GM19328 (cell line): ENCODE data around the gene ADAMTS12.

Experiments used
- ATAC-seq: cut with Tn5 transposase; IDR thresholded peaks from one replicate; pipeline ENCODE4 v1.9.1; 2021; ENCODE audit warnings: mild to moderate bottlenecking, moderate library complexity; ENCODE audit not compliant: unreplicated experiment

Gene ADAMTS12

DNA sequence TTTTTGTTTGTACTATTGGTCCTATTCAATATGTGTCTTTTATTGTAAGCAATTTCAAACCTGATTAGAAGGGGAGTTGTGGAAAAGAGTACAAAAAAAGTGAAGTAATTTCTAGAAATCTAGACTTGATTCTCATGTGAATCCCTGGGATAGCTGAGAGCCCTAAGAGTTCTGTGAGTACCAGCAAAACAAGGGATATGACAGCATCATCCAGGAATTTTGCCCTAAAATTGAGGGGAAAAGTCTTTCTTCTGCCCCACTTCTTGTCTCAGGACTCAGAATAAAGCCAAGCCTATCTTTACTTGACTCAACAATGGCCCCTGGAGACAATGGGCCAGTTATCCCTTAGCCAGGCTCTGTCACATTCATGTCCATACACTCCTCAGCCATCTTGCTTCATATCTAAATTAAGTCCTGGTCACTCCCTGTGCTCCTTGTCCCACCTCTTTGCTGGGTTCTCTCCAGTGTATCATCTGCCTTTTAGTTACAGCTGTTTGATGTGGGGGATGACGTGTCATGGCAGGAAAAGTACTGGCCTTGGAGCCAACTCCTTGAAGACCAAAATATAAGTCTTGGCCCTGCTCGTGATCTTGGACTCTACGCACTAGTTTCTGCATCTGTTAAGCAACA, 81.2 kb downstream of the ADAMTS12 start:
- ATAC-seq: no peak

DNA sequence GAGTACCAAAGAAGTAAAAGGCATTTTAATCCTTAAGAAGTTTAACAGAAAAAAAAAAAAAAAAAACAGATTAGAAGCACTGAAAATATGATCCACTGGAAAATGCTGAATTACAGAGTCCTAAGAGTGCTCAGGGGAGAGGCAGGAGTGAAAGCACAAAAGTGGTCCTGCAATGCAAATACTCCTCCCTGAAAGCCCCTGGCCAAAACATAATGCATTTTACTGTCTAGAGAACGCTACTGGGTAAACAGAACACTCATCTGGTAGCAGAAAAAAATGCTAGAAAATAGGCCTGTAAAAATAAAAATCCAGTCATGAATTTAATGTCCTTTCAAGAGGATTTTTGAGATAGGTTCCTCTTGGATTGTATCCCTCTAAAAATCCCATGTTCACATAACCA, 81.9 kb downstream of the ADAMTS12 start:
- ATAC-seq: no peak

DNA sequence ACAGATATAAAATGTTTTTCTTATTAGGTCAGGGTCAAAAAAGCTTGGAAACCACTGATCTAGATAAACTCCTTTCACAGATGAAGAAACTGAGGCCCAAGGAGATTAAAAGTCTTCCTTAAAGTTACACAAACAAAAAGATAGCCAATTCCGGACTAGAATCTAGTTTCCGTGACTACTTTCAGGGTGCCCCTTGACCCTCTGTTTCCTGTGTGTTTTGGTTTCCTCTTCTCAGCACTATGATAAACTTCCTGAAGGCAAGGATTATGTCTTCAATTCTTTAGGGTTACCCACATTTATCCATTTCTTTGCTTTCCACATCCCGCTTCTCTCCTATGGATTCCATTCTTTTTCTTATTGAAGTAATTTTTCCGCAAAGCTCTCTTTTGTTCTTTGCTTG, 83.1 kb downstream of the ADAMTS12 start:
- ATAC-seq: no peak

- no peak for ATAC-seq
Measured at GRCh38 chr5:33807771-33808170, 84.0 kb downstream of the ADAMTS12 start.

DNA sequence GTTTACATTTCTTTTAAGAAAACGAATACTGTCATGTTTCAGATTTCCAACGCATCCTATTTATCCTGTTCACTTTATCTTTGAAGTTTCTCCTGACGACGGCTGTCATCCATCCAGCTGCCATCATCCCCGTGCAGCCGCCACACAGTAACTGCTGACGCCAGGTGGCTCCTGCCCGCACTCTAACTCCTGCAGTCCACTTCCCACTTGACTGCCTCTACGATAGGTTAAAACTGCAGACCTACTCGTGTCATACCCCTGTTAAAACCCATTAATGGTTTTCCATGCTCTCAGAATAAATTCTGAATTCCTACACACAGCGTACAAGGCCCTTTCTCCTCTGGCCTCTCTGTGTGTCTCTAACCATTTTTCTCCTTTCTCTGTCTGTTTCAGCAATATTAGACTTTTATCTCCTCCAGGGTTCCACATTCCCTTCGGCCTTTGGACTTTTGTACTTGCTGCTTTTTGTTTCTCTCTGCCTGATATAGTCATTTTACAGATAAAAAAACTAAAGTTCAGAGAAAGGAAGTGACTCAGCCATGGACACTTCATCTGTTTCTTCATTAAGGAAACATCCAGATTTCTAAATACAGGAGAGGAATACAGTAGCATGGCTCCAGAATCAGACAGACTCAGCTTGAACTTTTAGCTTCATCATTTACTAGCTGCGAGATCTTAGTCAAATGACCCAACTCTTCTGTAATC, 84.9 kb downstream of the ADAMTS12 start:
- ATAC-seq: no peak

DNA sequence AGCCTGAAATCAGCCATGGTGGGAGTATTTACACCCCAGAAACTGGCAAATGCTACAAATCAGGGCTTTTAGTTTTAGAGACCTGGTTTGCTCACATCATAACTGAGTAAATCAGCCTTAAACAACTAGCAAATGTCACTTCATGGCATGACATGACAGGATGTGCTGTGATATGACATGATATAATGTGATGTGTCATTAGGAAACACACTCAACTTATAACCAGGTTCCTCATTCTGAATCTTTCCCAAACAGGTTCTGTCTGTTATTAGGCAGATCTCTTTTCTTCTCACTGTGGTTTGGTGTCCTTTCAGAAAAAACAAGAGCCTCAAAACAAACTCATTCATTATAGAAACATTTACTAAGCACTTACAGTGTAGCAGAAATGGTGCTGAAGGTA, 90.5 kb downstream of the ADAMTS12 start:
- no peak for ATAC-seq

DNA sequence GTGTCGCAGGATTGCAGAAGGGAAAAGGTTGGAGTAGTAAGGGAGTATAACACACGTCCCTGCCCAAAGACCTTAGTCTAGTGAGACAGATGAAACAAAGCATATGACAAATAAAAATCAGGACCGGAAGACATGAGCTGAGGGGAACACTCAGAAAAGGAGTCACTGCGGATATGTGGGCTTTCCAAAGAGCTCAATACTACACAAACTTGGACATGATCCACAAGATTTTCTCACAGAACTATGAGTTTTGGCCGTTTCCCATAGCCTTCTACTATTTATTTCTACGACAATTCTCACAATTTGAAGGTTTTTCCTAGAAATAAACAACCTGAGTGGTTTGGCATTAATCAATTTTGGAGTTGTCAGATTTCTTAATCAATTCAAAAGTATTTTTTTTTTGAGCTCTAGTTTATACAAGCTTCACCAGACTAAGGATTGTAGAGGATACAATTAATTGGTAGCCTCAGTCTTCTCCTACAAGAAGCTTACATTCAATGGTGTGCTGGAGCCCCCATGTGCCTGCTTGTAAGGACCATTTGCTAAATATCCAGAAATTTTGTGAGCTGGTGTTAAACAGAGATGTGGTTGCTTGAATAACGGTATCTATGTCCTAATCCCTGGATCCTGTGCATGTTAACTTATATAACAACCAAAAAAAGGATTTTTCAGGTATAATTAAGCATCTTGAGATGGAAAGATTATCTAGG, 91.4 kb downstream of the ADAMTS12 start:
- no peak for ATAC-seq

DNA sequence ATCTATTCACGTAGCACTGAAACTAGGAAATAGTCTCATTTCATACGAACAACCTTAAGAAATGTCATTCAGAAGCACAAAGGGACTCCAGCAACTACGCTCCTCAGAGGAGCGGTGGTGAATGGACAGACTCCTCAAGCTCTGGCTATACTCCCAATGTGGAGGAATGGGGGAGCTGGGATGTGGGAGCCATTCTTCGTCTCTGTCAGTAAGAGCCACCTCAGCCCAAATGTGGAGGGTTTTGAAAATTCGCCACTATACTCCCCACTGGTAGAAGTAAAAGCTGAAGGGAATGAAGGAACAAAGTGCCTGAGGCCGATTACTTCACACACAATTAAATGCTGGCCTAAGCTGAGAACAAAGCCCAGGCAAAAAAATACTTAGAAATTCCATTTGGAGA, 96.3 kb downstream of the ADAMTS12 start:
- no peak for ATAC-seq

DNA sequence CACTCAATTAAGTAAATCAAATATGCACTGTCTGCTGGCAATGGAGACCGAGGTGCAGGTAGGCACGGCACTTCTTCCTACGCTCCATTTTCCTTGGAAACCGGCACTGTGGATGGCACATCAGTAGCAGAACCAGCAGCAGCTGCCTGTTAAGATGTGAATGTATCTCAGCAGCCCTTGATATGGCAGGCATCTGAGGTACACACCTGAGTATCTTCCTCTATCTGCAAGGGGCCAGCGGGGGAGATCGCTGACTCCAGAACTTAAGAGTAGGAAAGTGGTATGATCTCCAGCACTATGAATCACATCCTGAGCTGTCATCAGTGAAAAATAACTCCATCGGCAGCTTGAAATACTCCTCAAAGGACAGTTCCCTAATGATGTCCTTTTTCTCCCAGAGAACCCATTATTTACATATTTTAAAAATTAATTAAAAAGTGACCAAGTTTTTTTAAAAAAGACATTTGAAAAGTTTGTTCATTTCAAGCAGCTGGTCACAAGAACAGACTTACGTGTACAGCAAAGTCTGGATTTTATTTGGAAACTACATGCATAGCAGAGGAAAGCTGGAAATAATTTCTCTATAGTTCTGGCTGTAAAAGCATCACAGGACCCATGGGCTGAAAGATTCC, 97.1 kb downstream of the ADAMTS12 start:
- ATAC-seq: no peak

- ATAC-seq: no peak
Measured at GRCh38 chr5:33793836-33794549, 97.8 kb downstream of the ADAMTS12 start.

DNA sequence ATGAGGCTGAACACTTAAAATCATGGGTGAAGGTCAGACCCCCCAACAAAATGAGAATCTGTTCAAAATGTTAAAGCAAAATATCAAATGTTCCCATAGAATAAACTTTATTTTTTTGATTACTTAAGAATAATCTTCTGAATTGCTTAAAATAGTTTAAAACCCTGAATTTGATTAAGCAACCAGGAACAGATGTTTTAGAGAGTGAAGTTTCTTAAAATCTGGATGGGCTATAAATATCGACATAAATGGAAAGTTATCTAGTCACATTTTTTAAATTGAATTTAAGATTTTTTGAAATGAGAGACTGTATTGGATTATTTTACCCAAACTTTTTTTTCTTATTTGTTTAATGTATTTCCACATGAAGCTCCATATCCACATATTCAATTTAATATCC, 98.5 kb downstream of the ADAMTS12 start:
- ATAC-seq: no peak

GRCh38 chr5:33792559-33792958, 99.2 kb downstream of the ADAMTS12 start:
- no peak for ATAC-seq

DNA sequence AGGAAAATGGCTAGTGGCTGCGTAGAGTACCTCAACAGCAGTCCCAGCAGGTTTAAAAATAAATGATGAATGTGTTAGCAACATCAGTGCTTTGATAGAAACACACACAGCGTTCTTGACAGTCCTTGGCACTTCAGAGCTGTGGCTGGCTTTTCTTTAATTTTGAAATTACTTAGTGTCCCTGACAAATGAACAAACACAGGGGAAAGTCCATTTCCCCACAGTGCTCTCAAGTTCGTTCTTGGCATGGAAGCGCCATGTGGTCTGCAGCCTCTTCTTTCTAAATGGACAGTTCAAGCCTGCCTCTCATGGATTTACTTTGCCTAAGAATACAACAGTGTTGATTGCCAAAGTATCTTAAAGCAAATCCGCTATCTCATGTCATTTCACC, 102.2 kb downstream of the ADAMTS12 start:
- ATAC-seq: no peak

- ATAC-seq: no peak
Measured at GRCh38 chr5:33788922-33789566, 102.7 kb downstream of the ADAMTS12 start.

GRCh38 chr5:33785571-33785970, 106.2 kb downstream of the ADAMTS12 start:
- no peak for ATAC-seq

- ATAC-seq: no peak
Measured at GRCh38 chr5:33781286-33781685, 110.5 kb downstream of the ADAMTS12 start.

- no peak for ATAC-seq
Measured at GRCh38 chr5:33776151-33776660, 115.6 kb downstream of the ADAMTS12 start.

DNA sequence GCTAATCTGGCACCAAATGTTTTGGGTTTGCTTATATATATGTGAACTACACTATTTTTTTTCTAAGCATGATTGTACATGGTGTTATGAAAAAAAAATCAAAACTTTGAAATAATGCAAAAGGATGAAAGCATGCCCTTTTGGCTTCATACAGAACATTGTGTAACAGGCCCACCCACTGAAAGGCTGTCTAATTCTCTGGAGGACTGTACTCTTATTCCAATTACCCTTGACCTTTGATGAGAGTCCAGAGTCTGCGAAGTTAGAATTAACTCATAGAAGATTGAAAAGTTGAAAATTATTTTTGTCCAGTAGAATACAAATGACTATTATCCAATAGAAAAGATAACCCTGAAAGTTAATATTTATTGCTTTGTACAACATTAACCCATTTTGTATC, 117.4 kb downstream of the ADAMTS12 start:
- no peak for ATAC-seq

GRCh38 chr5:33772380-33772897, 119.4 kb downstream of the ADAMTS12 start:
- ATAC-seq: no peak

DNA sequence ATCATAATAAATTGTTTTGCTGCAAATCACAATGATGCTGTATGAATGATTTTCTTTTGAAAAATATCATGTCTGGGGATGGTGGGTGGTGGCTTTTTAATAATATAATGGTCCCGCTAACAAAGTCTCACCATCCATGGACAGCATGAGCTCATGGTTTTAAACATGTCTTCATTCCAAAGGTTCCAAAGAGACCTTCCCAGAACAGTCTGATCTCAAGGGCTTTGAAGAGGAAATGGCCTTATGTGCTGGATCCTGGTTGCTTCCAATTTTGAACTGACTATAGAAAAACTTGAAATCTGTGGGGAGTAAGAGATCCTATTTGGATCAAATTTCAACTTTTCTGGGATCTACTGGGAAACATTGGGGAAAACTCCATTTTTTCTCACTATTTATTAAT, 121.8 kb downstream of the ADAMTS12 start:
- no peak for ATAC-seq
